Activated CD4-positive, alpha-beta T cell treated with anti-CD3 and anti-CD28 coated beads, Interleukin-2, amount 50 U/mL, for 1 hour (primary cell): Measurements from ENCODE around the gene PACSIN2.

ENCODE experiments used
- DNase-seq: peaks from one replicate; pipeline ENCODE4 v3.0.0-alpha.2; 2020

PACSIN2 gene

GRCh38 chr22:42878561-42879305, 136.2 kb downstream of the PACSIN2 start:
- DNase-seq, result no peak

GRCh38 chr22:42877597-42878340, 137.2 kb downstream of the PACSIN2 start:
- DNase-seq, result no peak

- no peak for DNase-seq
Measured at GRCh38 chr22:42877158-42877557, 137.8 kb downstream of the PACSIN2 start.

- DNase-seq, result no peak
Measured at GRCh38 chr22:42876041-42876440, 138.9 kb downstream of the PACSIN2 start.

GRCh38 chr22:42874010-42874409, 140.9 kb downstream of the PACSIN2 start:
- no peak for DNase-seq

- no peak for DNase-seq
Measured at GRCh38 chr22:42873356-42873755, 141.6 kb downstream of the PACSIN2 start.

GRCh38 chr22:42872821-42873220, 142.1 kb downstream of the PACSIN2 start:
- DNase-seq, result no peak

GRCh38 chr22:42871146-42872050, 143.6 kb downstream of the PACSIN2 start:
- no peak for DNase-seq

GRCh38 chr22:42869888-42870480, 145.0 kb downstream of the PACSIN2 start:
- DNase-seq, result no peak

GRCh38 chr22:42869463-42869862, 145.5 kb downstream of the PACSIN2 start:
- no peak for DNase-seq

GRCh38 chr22:42868751-42869251, 146.1 kb downstream of the PACSIN2 start:
- DNase-seq, result no peak

- no peak for DNase-seq
Measured at GRCh38 chr22:42866100-42866499, 148.8 kb downstream of the PACSIN2 start.

GRCh38 chr22:42865536-42865935, 149.4 kb downstream of the PACSIN2 start:
- no peak for DNase-seq

GRCh38 chr22:42863349-42863961, 151.5 kb downstream of the PACSIN2 start:
- DNase-seq, result no peak

GRCh38 chr22:42862045-42862734, 152.8 kb downstream of the PACSIN2 start:
- DNase-seq, result no peak

GRCh38 chr22:42860968-42861367, 154.0 kb downstream of the PACSIN2 start:
- DNase-seq, result no peak

GRCh38 chr22:42857845-42858481, 157.0 kb downstream of the PACSIN2 start:
- DNase-seq, result no peak

- peak; percentile 93 for DNase-seq
Measured at GRCh38 chr22:42856865-42857704, 157.9 kb downstream of the PACSIN2 start, which contains the start of gene ARFGAP3. Gene ARFGAP3 (minus strand): TSS chr22:42857273. CDS start chr22:42857182, 91 bp downstream.

GRCh38 chr22:42856179-42856864, 158.6 kb downstream of the PACSIN2 start:
- DNase-seq, result peak; percentile 42
